Right cardiac atrium (tissue), 5 donors: ENCODE measurements around the gene SPDYE2. TPM values are rescaled to one million over a fixed set of nuclear protein-coding genes. Genes with fewer than 3 reads are reported as not detected.
A peak's percentile ranks its signal among the peaks of the same experiment; 100 is the strongest.
"Not testable (repeated sequence)": the region's sequence is repeated elsewhere in the genome, so short reads cannot be mapped to it uniquely, and the experiment has no call there.

Experiments
- ATAC-seq, 2 donors: fragments of 200-7000 bp; cut with Tn5 transposase; one replicate each; pipeline versions ENCODE4 v1.8.0 to v1.9.1; 2020; ENCODE audit warnings: moderate library complexity in 2 of 2, mild to moderate bottlenecking in 1 of 2
- DNase-seq, 3 donors: peaks; one replicate each; pipeline ENCODE4 v3.0.0-alpha.2; 2020
- H3K27ac ChIP-seq: one replicate; pipeline ENCODE4 v1.5.1; 2013; ENCODE audit warnings: mild to moderate bottlenecking, low read length, control low read depth, moderate library complexity
- H3K27me3 ChIP-seq: one replicate; pipeline ENCODE4 v1.6.1; 2013; ENCODE audit not compliant: control insufficient read depth, insufficient read depth
- H3K4me1 ChIP-seq: one replicate; pipeline ENCODE4 v1.6.1; 2013; ENCODE audit warnings: low read length; ENCODE audit not compliant: control insufficient read depth, insufficient read depth
- H3K4me3 ChIP-seq: one replicate; pipeline ENCODE4 v1.5.1; 2013; ENCODE audit warnings: low read length, control low read depth
- H3K9me3 ChIP-seq: one replicate; pipeline ENCODE4 v1.6.1; 2013; ENCODE audit warnings: low read length; ENCODE audit not compliant: control insufficient read depth
- WGBS: extraction: QIAGEN DNeasy Blood & Tissue Kit; methylation state at CpG from one replicate; pipeline ENCODE4 v1.1.7; 2013; 5-methylcytosine and 5-hydroxymethylcytosine counted together
- intact Hi-C, 4 donors: fragments of 100-400 bp; cut with DNase I; formaldehyde crosslinking; loops; one replicate each; pipeline versions ENCODE4 v1.11.0 to v1.14.0; 2022 to 2023
- polyA plus RNA-seq: library from polyadenylated mRNA; stranded (reverse); fragments of 200-250 nt; gene quantifications from one replicate; pipeline ENCODE4 v1.2.3, GENCODE V29; 2013
- total RNA-seq, 4 donors: library from RNA; stranded (reverse); fragmentation: NEBNext Ultra II Directional; extraction: Animal tissue kit (Norgen Biotek cat#: 25700); gene quantifications; one replicate each; pipeline ENCODE4 v1.2.1, GENCODE V29; 2021
- donor health status: healthy with polysubstance abuse.
- donor health status: DM: no; HTN: yes; CAD: no.
- donor health status: DM: no; HTN: no; CAD: no.
- donor health status: DM: no; HTN: yes; CAD: no; lungs with severe emphysema.
- donor health status: DM: yes; HTN: yes; CAD: no.

Gene SPDYE2
- total and polyA plus RNA-seq, 5 donors = 0.09 TPM; not detected in 4

GRCh38 chr7:102516951-102517350, 34.1 kb upstream of the SPDYE2 start:
- no CpG with 5 or more reads among the region's 10 CpGs for WGBS
- intact Hi-C loops, ATAC-seq: not testable (repeated sequence)

GRCh38 chr7:102517550-102518147, 33.4 kb upstream of the SPDYE2 start, which contains the start of gene RASA4B:
RASA4B (minus strand) TSS chr7:102517777; CDS start chr7:102517710, 67 bp downstream.
- 0% methylated on average over 23 of the region's 61 CpGs for WGBS
- peak in 2 of 3 donors; percentile 60 to 79 for DNase-seq
- H3K27me3 ChIP-seq, intact Hi-C loops, H3K27ac ChIP-seq, H3K4me1 ChIP-seq, H3K9me3 ChIP-seq: not testable (repeated sequence)
- H3K4me3 ChIP-seq = peak within 1 kb of the TSS; percentile 44
- peak; percentile 96 to 97 for ATAC-seq

More at GRCh38 chr7:102516951-102517350, 34.1 kb upstream of the SPDYE2 start:
- not testable (repeated sequence) for H3K27ac ChIP-seq, H3K4me1 ChIP-seq, H3K4me3 ChIP-seq, DNase-seq, H3K9me3 ChIP-seq, H3K27me3 ChIP-seq

- H3K27ac ChIP-seq, H3K4me1 ChIP-seq, H3K27me3 ChIP-seq, intact Hi-C loops, ATAC-seq, H3K9me3 ChIP-seq, DNase-seq, H3K4me3 ChIP-seq: not testable (repeated sequence)
- WGBS = no CpG with 5 or more reads among the region's 5 CpGs
Measured at GRCh38 chr7:102520797-102521196, 30.2 kb upstream of the SPDYE2 start.

GRCh38 chr7:102524803-102525202, 26.2 kb upstream of the SPDYE2 start:
- intact Hi-C loops, H3K9me3 ChIP-seq, H3K27ac ChIP-seq, H3K27me3 ChIP-seq, H3K4me1 ChIP-seq, H3K4me3 ChIP-seq: not testable (repeated sequence)
- 71% methylated on average over 1 of the region's 2 CpGs for WGBS
- peak in 2 of 3 donors; percentile 28 to 44 for DNase-seq
- ATAC-seq = peak in 1 of 2 donors; percentile 7

- H3K27ac ChIP-seq, H3K9me3 ChIP-seq: not testable (repeated sequence)
Measured at GRCh38 chr7:102527182-102527581, 23.8 kb upstream of the SPDYE2 start.

GRCh38 chr7:102527822-102528793, 22.9 kb upstream of the SPDYE2 start:
- H3K27ac ChIP-seq, H3K9me3 ChIP-seq, intact Hi-C loops, H3K27me3 ChIP-seq, H3K4me1 ChIP-seq, H3K4me3 ChIP-seq: not testable (repeated sequence)
- ATAC-seq = peak; percentile 10 to 35
- WGBS = 100% methylated on average over 4 of the region's 13 CpGs
- DNase-seq = peak in 1 of 3 donors; percentile 6

More at GRCh38 chr7:102527182-102527581, 23.8 kb upstream of the SPDYE2 start:
- H3K4me1 ChIP-seq, intact Hi-C loops, H3K4me3 ChIP-seq, H3K27me3 ChIP-seq: not testable (repeated sequence)
- WGBS = 80% methylated on average over 1 of the region's 8 CpGs
- DNase-seq = peak in 2 of 3 donors; percentile 16
- peak; percentile 7 to 19 for ATAC-seq

GRCh38 chr7:102531583-102531982, 19.4 kb upstream of the SPDYE2 start:
- DNase-seq = peak; percentile 41 to 70 (median 65)
- intact Hi-C loops, H3K27ac ChIP-seq, H3K4me1 ChIP-seq, H3K9me3 ChIP-seq, H3K4me3 ChIP-seq, H3K27me3 ChIP-seq: not testable (repeated sequence)
- WGBS = no CpG with 5 or more reads among the region's 7 CpGs
- peak in 1 of 2 donors; percentile 7 for ATAC-seq

GRCh38 chr7:102532127-102532526, 18.9 kb upstream of the SPDYE2 start:
- H3K27ac ChIP-seq, H3K4me3 ChIP-seq, H3K9me3 ChIP-seq, H3K4me1 ChIP-seq, DNase-seq, intact Hi-C loops, H3K27me3 ChIP-seq: not testable (repeated sequence)
- peak in 1 of 2 donors; percentile 18 for ATAC-seq
- 91% methylated on average over 2 of the region's 2 CpGs for WGBS

- 52% methylated on average over 4 of the region's 8 CpGs for WGBS
- ATAC-seq, H3K27me3 ChIP-seq, H3K9me3 ChIP-seq, intact Hi-C loops, H3K4me1 ChIP-seq, H3K4me3 ChIP-seq, H3K27ac ChIP-seq: not testable (repeated sequence)
- peak in 1 of 3 donors; percentile 4 for DNase-seq
Measured at GRCh38 chr7:102535062-102535615, 15.9 kb upstream of the SPDYE2 start.

GRCh38 chr7:102540604-102541003, 10.4 kb upstream of the SPDYE2 start:
- H3K4me3 ChIP-seq, H3K27me3 ChIP-seq, ATAC-seq, H3K9me3 ChIP-seq, intact Hi-C loops, H3K4me1 ChIP-seq, H3K27ac ChIP-seq: not testable (repeated sequence)
- peak in 2 of 3 donors; percentile 14 to 16 for DNase-seq
- 93% methylated on average over 4 of the region's 6 CpGs for WGBS

- 99% methylated on average over 4 of the region's 8 CpGs for WGBS
- H3K9me3 ChIP-seq, H3K27me3 ChIP-seq, DNase-seq, intact Hi-C loops, H3K27ac ChIP-seq, H3K4me3 ChIP-seq, H3K4me1 ChIP-seq: not testable (repeated sequence)
- ATAC-seq = peak in 1 of 2 donors; percentile 2
Measured at GRCh38 chr7:102542083-102542482, 8.9 kb upstream of the SPDYE2 start.
